GM10266 (cell line): ENCODE data around the gene CFAP74.

Experiments used
- DNase-seq: peaks from one replicate; pipeline ENCODE4 v3.0.0; 2012; ENCODE audit errors: extremely low spot score
- TF ChIP-seq, protein P1 (sequence below): IDR thresholded peaks from 2 replicates; pipeline ENCODE4 v1.5.1; 2012; ENCODE audit warnings: mild to moderate bottlenecking, low read depth; ENCODE audit not compliant: control insufficient read depth, insufficient read depth; ENCODE audit errors: missing control alignments

The CFAP74 gene

GRCh38 chr1:2039251-2039650, 35.7 kb upstream of the CFAP74 start:
- TF ChIP-seq, protein P1, sequence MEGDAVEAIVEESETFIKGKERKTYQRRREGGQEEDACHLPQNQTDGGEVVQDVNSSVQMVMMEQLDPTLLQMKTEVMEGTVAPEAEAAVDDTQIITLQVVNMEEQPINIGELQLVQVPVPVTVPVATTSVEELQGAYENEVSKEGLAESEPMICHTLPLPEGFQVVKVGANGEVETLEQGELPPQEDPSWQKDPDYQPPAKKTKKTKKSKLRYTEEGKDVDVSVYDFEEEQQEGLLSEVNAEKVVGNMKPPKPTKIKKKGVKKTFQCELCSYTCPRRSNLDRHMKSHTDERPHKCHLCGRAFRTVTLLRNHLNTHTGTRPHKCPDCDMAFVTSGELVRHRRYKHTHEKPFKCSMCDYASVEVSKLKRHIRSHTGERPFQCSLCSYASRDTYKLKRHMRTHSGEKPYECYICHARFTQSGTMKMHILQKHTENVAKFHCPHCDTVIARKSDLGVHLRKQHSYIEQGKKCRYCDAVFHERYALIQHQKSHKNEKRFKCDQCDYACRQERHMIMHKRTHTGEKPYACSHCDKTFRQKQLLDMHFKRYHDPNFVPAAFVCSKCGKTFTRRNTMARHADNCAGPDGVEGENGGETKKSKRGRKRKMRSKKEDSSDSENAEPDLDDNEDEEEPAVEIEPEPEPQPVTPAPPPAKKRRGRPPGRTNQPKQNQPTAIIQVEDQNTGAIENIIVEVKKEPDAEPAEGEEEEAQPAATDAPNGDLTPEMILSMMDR = no peak

DNA sequence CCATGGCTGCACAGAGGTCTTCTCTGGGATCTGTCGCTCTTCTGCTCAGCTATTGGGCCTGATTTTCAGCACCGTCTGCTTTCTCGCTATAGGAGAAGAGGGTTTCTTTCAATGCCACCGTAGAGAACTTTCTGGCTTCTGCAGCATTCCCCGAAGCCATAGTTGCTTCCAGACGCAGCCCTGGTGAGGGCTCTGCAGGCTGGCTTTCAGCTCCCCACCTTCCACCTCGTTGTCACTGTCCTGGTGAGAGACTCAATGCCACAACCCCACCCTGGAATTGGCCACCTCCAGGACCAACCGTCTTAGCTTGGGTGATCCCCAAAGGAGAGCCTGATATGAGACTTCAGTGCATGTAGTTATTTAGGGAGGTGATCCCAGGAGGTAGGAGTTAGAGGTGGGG, 34.6 kb upstream of the CFAP74 start:
- TF ChIP-seq, protein P1 = no peak
- no peak for DNase-seq

More at GRCh38 chr1:2039251-2039650, 35.7 kb upstream of the CFAP74 start:
- DNase-seq = no peak

GRCh38 chr1:2037314-2037979, 33.9 kb upstream of the CFAP74 start:
- DNase-seq = no peak
- TF ChIP-seq, protein P1 = no peak

GRCh38 chr1:2036287-2036686, 32.7 kb upstream of the CFAP74 start:
- TF ChIP-seq, protein P1 = no peak
- no peak for DNase-seq

GRCh38 chr1:2033165-2033564, 29.6 kb upstream of the CFAP74 start:
- no peak for DNase-seq
- TF ChIP-seq, protein P1 = no peak

GRCh38 chr1:2032737-2033136, 29.2 kb upstream of the CFAP74 start:
- TF ChIP-seq, protein P1 = no peak
- DNase-seq = no peak

DNA sequence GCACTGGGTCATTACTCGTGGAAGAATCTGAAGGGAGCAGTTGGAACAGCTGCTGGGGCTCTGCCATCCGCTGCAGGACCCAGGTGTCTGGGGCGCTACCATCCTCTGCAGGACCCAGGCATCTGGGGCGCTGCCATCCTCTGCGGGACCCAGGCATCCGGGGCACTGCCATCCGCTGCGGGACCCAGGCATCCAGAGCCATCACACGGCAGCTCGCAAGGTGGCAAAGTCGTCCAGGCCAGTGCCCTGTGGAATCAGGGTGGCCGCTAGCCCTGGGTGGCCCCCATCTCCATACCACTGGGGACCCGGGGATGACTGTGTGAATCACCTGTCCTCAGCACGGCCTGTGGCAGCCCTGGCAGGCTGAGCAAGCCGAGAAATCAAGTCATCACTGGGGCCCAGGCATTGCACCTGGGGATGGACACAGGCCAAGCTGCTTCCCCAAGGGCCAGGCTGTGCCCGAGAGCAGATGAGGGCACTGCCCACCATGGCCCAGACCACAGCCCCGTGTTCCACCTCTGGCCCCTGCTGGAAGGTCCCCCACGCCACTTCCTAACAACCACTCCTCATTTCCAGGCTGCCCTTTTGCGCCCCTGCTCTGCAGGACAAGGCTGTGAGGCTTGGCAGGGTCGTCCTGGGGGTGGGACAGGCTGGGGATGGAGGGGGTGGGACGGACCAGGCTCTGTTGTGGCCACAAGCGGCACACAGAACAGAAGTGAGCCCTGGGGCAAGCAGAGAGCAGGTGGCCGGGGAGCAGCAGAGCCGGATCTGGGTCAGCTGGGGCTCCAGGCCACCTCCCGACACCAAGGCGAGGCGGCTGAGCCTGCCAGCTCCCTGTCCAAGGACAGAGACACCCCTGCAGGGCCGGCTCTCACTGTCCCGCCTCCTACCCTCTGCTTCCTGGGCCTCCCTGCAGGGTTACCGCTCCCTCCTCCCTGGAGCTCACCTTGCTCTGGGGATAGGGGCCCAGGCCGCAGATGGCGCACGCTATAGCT, 28.3 kb upstream of the CFAP74 start:
- TF ChIP-seq, protein P1 = no peak
- DNase-seq = no peak
